K562 (cell line): ENCODE measurements around the gene SESN3. TPM values are rescaled to one million over a fixed set of nuclear protein-coding genes. Genes with fewer than 3 reads are reported as not detected.

Source experiments
- ATAC-seq: fragments of 200-7000 bp; cut with Tn5 transposase; 3 replicates; pipeline ENCODE4 v1.9.1; 2020; ENCODE audit warnings: moderate library complexity
- BruUV-seq: library from RNA; stranded (reverse); fragments of 400-500 nt; replicated peaks from 2 replicates; lab custom pipeline; 2021; lab: Mats Ljungman, UMichigan
- CTCF ChIA-PET: fragments of 300-600 bp; formaldehyde crosslinking; extraction: SDS; loops from one replicate; lab custom pipeline; 2021; ENCODE audit warnings: low intra/inter-chr PET ratio; lab: Yijun Ruan, JAX
- POLR2A ChIA-PET: fragments of 300-600, 350-650 bp; sonication (Branson Sonifier 250); formaldehyde crosslinking; extraction: SDS; loops from one replicate; lab custom pipeline; 2021; ENCODE audit warnings: antibody characterized with exemption, inconsistent platforms; lab: Yijun Ruan, JAX
- DNase-seq, 4 experiments: peaks; one replicate each; pipeline versions ENCODE4 v3.0.0 to v3.0.0-alpha.2; 2011 to 2018; ENCODE audit warnings: low spot score in 3 of 4, mixed read lengths in 3 of 4; ENCODE audit errors: extremely low read depth in 1 of 4
- FAIRE-seq: peaks from 2 replicates; lab custom pipeline; 2011; peaks lifted over from hg19 to GRCh38; lab: Jason Lieb, UNC
- H2AFZ ChIP-seq: 2 replicates; pipeline ENCODE4 v1.6.0; 2011; ENCODE audit warnings: low read depth, low read length, control low read depth, inconsistent platforms
- H3K27ac ChIP-seq: fragments of 200-600 bp; 3 replicates; pipeline ENCODE4 v1.8.0; 2011; ENCODE audit warnings: low read depth, mild to moderate bottlenecking, control low read depth, inconsistent platforms, low read length, moderate library complexity, mixed read lengths; ENCODE audit errors: extremely low read depth
- H3K27me3 ChIP-seq, 2 experiments: fragments of 300-600 bp in 1 of 2; 2 replicates in 1 of 2; 3 replicates in 1 of 2; pipeline versions ENCODE4 v1.6.0 to v1.8.0; 2011; ENCODE audit warnings: inconsistent platforms in 2 of 2, low read length in 2 of 2, mild to moderate bottlenecking in 1 of 2, mixed read lengths in 1 of 2, moderate library complexity in 1 of 2; ENCODE audit not compliant: control insufficient read depth in 2 of 2, insufficient read depth in 2 of 2
- H3K36me3 ChIP-seq: fragments of 300-600 bp; 3 replicates; pipeline ENCODE4 v1.8.0; 2011; ENCODE audit warnings: mild to moderate bottlenecking, low read length, inconsistent platforms; ENCODE audit not compliant: control insufficient read depth, insufficient read depth
- H3K4me1 ChIP-seq, 2 experiments: fragments of 200-600 bp in 1 of 2; replicated peaks in 1 of 2; 2 replicates in 1 of 2; 3 replicates in 1 of 2; pipeline versions ENCODE4 v1.5.1 to v1.8.0; 2011; ENCODE audit warnings: inconsistent platforms in 2 of 2, low read length in 2 of 2, mild to moderate bottlenecking in 1 of 2, mixed read lengths in 1 of 2, moderate library complexity in 1 of 2; ENCODE audit not compliant: control insufficient read depth in 2 of 2, insufficient read depth in 2 of 2
- H3K4me2 ChIP-seq: 2 replicates; pipeline ENCODE4 v1.6.1; 2011; ENCODE audit warnings: low read length, control low read depth, inconsistent platforms, mixed read lengths; ENCODE audit not compliant: insufficient read depth
- H3K4me3 ChIP-seq: fragments of 200-600 bp; sonication (generic), shearing (Covaris generic); 2 replicates; pipeline ENCODE4 v1.5.1; 2016; ENCODE audit warnings: control low read depth, inconsistent platforms
- H3K79me2 ChIP-seq: fragments of 200-600 bp; 3 replicates; pipeline ENCODE4 v1.8.0; 2011; ENCODE audit warnings: low read length, inconsistent platforms; ENCODE audit not compliant: control insufficient read depth, insufficient read depth
- H3K9ac ChIP-seq, 2 experiments: 2 replicates each; pipeline versions ENCODE4 v1.6.0 to v1.6.1; 2011; ENCODE audit warnings: low read depth in 2 of 2, low read length in 2 of 2, control low read depth in 1 of 2, inconsistent platforms in 1 of 2, mild to moderate bottlenecking in 1 of 2, mixed read lengths in 1 of 2; ENCODE audit not compliant: insufficient read depth in 1 of 2
- H3K9me1 ChIP-seq: one replicate; pipeline ENCODE4 v1.6.0; 2011; ENCODE audit warnings: inconsistent platforms, mild to moderate bottlenecking, low read length, moderate library complexity; ENCODE audit not compliant: control insufficient read depth, insufficient read depth
- H3K9me3 ChIP-seq: replicated peaks from 2 replicates; pipeline ENCODE4 v1.5.1; 2011; ENCODE audit warnings: low read depth, low read length, inconsistent platforms; ENCODE audit not compliant: control insufficient read depth, insufficient read depth
- H4K20me1 ChIP-seq: replicated peaks from 2 replicates; pipeline ENCODE4 v1.6.1; 2011; ENCODE audit warnings: low read length, inconsistent platforms, mixed read lengths; ENCODE audit not compliant: control insufficient read depth, insufficient read depth
- CTBP1 ChIP-seq: fragments of 450-650 bp; IDR thresholded peaks from 2 replicates; pipeline ENCODE4 v1.6.1; 2016; ENCODE audit warnings: borderline replicate concordance
- E2F8 ChIP-seq: fragments of 450-650 bp; IDR thresholded peaks from 2 replicates; pipeline ENCODE4 v1.7.1; 2018; ENCODE audit warnings: mild to moderate bottlenecking, low read depth; ENCODE audit not compliant: partially characterized antibody
- PRPF4 ChIP-seq: fragments of 200-400 bp; formaldehyde crosslinking; IDR thresholded peaks from one replicate; pipeline ENCODE4 v1.6.1; 2017; ENCODE audit warnings: low read length, low read depth, mild to moderate bottlenecking; ENCODE audit not compliant: insufficient read depth, poor library complexity, severe bottlenecking
- RBM17 ChIP-seq: fragments of 200-400 bp; formaldehyde crosslinking; IDR thresholded peaks from 2 replicates; pipeline ENCODE4 v1.6.1; 2017; ENCODE audit warnings: low read depth, mild to moderate bottlenecking, low read length, borderline replicate concordance
- ZNF436 ChIP-seq: fragments of 250-450, 450-650 bp; sonication (Bioruptor Pico); formaldehyde crosslinking; IDR thresholded peaks from 2 replicates; pipeline ENCODE4 v1.7.0; 2020; ENCODE audit warnings: mild to moderate bottlenecking
- WGBS: fragments of 100-300 bp; shearing (Covaris generic); methylation state at CpG from one replicate; pipeline ENCODE4 v1.1.6; 2016; ENCODE audit warnings: low coverage, mixed read lengths; ENCODE audit not compliant: insufficient coverage; ENCODE audit errors: missing lambda C conversion rate; 5-methylcytosine and 5-hydroxymethylcytosine counted together
- in situ Hi-C: fragments of 300-500 bp; cut with MboI; formaldehyde crosslinking; loops from 4 replicates; pipeline ENCODE4 v1.15.0; 2018; ENCODE audit warnings: inconsistent platforms, mixed read lengths
- intact Hi-C: fragments of 100-400 bp; cut with micrococcal nuclease; formaldehyde crosslinking; loops from 2 replicates; pipeline ENCODE4 v1.14.2; 2022
- polyA plus RNA-seq, 8 experiments: library from polyadenylated mRNA; depleted of rRNA in 4 of 8; stranded (reverse) in 5 of 8; unstranded in 3 of 8; fragments of >200 nt; fragmentation: Nextera tagmentation in 2 of 8; fragmentation: Illumina TruSeq in 1 of 8; extraction: Ambion mirVana in 2 of 8; extraction: Trizol in 1 of 8; gene quantifications; 2 replicates each; pipeline versions ENCODE4 v1.2.1 to v1.2.3, GENCODE V29; 2011 to 2014; ENCODE audit warnings: inconsistent platforms in 1 of 8, missing spikeins in 1 of 8
- total RNA-seq, 7 experiments: library from RNA; depleted of rRNA in 6 of 7; stranded (reverse); fragments of >200 nt in 6 of 7; fragmentation: Illumina TruSeq in 2 of 7; extraction: Trizol in 2 of 7; gene quantifications; 2 replicates each; pipeline versions ENCODE4 v1.2.1 to v1.2.3, GENCODE V29; 2011 to 2021; ENCODE audit warnings: low replicate concordance in 1 of 7
- TF ChIP-seq, protein P1 (sequence below): sonication (generic); formaldehyde crosslinking; IDR thresholded peaks from 2 replicates; pipeline ENCODE4 v1.8.1; 2022; ENCODE audit warnings: missing genetic modification reagents

Gene SESN3
- total and polyA plus RNA-seq, 9 of the 15 experiments (the other 6 are each of a cell fraction or from before 2014, with no cell fraction given): 0.44 to 2.6 (median 1.5) TPM

GRCh38 chr11:95123556-95123955, 107.4 kb downstream of the SESN3 start:
- H3K4me3 ChIP-seq: no peak overlapping the region
- no peaks in the 10 kb centered on the region; the same call in 2 of the 3 replicates for H3K79me2 ChIP-seq
- peaks cover 2% of the 10 kb centered on the region; the same call in 2 of the 3 replicates for H3K36me3 ChIP-seq
- H2AFZ ChIP-seq: no peak overlapping the region
- ChIA-PET CTCF (no interaction called here), POLR2A (no interaction called here)
- H4K20me1 ChIP-seq: no peaks in the 10 kb centered on the region
- ATAC-seq: no peak
- no peak for FAIRE-seq
- no peak overlapping the region for H3K27ac ChIP-seq
- H3K27me3 ChIP-seq: no peaks in the 10 kb centered on the region
- H3K4me1 ChIP-seq: peaks cover 6 to 7% of the 10 kb centered on the region in 2 experiments; a peak in 1 of 5 replicates
- intact Hi-C loops: no loop called here
- H3K9ac ChIP-seq: no peak overlapping the region
- WGBS: 65% methylated on average over 3 of the region's 3 CpGs
- no peaks in the 10 kb centered on the region for H3K9me3 ChIP-seq
- H3K9me1 ChIP-seq: no peaks in the 10 kb centered on the region
- in situ Hi-C loops: no loop called here
- BruUV-seq: no TSS peak
- no peak for TF ChIP-seq E2F8
- TF ChIP-seq ZNF436 (CRISPR knock-in tag): no peak
- no peak for TF ChIP-seq RBM17
- TF ChIP-seq, protein P1, sequence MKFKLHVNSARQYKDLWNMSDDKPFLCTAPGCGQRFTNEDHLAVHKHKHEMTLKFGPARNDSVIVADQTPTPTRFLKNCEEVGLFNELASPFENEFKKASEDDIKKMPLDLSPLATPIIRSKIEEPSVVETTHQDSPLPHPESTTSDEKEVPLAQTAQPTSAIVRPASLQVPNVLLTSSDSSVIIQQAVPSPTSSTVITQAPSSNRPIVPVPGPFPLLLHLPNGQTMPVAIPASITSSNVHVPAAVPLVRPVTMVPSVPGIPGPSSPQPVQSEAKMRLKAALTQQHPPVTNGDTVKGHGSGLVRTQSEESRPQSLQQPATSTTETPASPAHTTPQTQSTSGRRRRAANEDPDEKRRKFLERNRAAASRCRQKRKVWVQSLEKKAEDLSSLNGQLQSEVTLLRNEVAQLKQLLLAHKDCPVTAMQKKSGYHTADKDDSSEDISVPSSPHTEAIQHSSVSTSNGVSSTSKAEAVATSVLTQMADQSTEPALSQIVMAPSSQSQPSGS: no peak
- TF ChIP-seq CTBP1: no peak
- TF ChIP-seq PRPF4: no peak
- TF ChIP-seq, all 486 proteins: peak for 0
- no peak overlapping the region for H3K4me2 ChIP-seq
- DNase-seq: no peak
